Stimulated activated naive CD4-positive, alpha-beta T cell (primary cell): Measurements from ENCODE around the gene ERP27.

Experiments
- DNase-seq, 6 experiments: peaks; one replicate each; lab custom pipeline; 2025; lab: John Stamatoyannopoulos, UW

ERP27 gene

GRCh38 chr12:14937014-14937413, 1.3 kb downstream of the ERP27 start:
- no peak for DNase-seq

DNA sequence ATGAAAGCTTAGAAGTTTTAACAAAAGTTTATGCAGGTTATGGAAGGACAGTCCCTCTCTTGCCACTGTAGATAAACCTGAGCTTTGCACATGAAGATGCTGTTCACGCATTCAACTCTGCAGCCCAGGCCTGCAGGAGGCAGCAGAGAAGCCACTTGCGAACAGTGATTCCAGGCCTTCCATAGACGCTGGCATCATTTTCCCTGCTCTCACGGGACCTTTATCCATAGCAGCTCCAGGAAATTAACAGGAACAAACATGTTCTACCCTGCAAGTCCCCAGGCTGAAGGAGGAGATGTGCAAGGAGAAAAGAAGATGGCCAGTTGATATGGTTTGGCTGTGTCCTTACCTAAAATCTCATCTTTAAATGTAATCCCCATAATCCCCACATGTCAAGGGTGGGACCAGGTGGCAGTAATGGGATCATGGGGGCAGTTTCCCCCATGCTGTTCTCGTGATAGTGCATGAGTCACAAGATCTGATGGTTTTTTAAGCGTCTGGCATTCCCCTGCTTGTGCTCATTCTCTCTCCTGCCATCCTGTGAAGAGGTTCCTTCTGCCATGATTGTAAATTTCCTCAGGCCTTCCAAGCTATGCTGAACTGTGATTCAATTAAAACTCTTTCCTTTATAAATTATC, 2.0 kb downstream of the ERP27 start:
- DNase-seq, result no peak

DNA sequence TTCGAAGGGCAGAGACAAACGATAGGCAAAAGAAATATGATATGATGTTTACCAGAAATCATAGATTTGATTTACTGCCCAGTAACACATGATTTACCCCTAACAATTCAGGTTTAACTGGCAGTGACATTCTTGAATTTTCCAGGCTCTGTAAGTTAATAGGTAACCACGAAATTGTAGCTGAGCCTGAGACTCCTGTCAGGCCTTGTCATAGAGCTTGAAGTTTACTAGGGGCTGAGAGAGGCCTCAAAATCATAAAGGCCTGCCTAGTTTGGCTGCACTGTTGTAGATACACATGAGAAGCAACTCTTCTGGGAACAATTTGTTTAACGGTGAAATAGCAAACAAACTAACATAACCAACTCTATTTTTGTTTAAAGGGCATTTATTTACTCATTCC, 3.3 kb downstream of the ERP27 start:
- no peak for DNase-seq

DNA sequence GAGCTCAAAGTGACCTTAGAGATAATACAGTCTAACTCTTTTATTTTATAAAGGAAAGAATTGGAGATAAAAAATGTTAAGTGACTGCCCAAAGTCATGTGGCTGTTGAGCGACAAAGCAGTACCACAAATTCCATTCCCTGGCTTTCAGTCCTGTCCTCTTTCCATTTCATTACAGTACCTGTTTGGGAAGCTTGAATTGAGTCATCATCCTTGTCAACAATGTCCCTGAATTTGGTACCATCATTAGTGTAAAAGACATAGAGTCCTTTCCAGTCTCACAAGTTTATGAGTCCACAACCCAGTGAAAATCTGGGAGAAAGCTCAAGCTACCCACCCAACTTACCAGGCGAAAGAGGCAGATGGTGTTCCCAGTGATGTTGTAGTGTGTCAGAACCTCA, 3.8 kb downstream of the ERP27 start:
- no peak for DNase-seq

GRCh38 chr12:14931791-14932560, 6.4 kb downstream of the ERP27 start:
- DNase-seq, result no peak

DNA sequence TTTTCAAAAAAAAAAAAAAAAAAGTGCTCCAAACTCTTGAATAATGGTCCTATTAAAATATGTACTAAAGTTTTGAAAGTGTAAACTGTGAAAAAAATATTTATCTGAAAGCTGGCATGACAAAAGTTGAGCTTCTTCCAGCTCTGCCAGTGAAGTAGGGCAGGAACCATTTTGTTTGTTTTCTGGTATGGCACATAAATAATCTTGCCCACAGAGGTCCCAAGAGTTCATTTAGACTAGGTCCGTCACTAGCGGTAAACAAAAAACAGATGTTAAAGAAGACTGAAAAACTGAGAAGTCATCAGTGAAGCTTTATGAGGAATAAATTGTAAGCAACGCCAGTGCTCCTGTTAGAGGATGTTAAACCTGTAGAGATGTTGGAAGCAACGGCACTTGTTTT, 7.0 kb downstream of the ERP27 start:
- no peak for DNase-seq

GRCh38 chr12:14930299-14930698, 8.0 kb downstream of the ERP27 start:
- DNase-seq, result no peak

GRCh38 chr12:14928931-14929330, 9.4 kb downstream of the ERP27 start:
- no peak for DNase-seq

- no peak for DNase-seq
Measured at GRCh38 chr12:14927267-14927666, 11.1 kb downstream of the ERP27 start.

DNA sequence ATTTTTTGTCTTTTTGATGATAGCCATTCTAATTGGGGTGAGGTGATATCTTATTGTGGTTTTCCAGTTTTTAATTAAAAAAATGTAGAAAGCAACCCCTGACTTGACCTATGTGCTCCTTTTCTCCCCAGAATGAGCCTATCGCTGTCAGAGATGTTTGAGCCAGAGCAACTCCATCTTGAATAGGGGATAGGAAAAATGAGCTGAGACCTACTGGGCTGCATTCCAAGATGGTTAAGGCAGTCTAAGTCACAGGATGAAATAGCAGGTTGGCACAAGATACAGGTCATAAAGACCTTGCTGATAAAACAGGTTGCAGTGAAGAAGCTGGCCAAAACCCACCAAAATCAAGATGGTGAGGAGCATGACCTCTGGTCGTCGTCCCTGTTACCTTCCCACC, 13.8 kb downstream of the ERP27 start:
- DNase-seq, result no peak

DNA sequence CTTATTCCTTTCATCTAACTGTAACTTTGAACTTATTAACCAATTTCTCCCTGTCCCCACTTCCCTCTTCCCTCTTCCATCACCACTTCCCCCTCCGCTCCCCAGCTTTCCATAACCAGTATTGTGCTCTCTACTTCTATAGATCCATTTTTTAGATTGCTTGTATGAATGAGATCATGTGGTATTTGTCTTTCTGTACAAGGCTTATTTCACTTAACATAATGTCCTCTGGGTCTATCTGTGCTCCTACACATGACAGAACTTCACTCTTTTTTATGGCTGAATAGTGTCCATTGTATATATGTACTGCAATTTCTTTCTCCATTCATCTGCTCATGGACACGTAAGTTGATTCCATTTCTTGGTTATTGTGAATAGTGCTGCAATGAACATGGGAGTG, 14.4 kb downstream of the ERP27 start:
- DNase-seq, result no peak

- no peak for DNase-seq
Measured at GRCh38 chr12:14921218-14921617, 17.1 kb downstream of the ERP27 start.

GRCh38 chr12:14920475-14921126, 17.7 kb downstream of the ERP27 start:
- peak in 1 of 6 experiments; percentile 7 for DNase-seq

GRCh38 chr12:14919455-14919854, 18.9 kb downstream of the ERP27 start:
- no peak for DNase-seq

- DNase-seq, result no peak
Measured at GRCh38 chr12:14915736-14916135, 22.6 kb downstream of the ERP27 start.

GRCh38 chr12:14913381-14913781, 25.0 kb downstream of the ERP27 start:
- DNase-seq, result no peak

DNA sequence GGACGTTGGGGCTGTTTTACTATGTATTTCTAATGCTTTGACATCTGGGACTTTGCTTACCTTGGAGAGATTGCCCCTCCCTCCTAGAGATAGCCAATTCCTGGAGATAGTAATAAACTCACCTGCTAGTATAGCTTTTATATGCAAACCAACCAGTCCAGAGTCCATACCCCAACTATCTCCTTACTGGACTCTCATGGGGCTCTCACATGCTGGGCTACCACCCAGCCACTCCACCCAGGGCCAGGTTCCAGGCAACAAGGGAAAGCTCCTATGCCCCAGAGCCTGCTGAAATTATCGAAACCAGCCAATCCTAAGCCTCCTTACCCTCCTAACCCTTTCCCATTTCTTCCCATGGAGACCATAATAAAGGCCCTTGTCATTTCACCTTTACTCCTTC, 27.2 kb downstream of the ERP27 start:
- no peak for DNase-seq

GRCh38 chr12:14910090-14910915, 28.0 kb downstream of the ERP27 start:
- no peak for DNase-seq

DNA sequence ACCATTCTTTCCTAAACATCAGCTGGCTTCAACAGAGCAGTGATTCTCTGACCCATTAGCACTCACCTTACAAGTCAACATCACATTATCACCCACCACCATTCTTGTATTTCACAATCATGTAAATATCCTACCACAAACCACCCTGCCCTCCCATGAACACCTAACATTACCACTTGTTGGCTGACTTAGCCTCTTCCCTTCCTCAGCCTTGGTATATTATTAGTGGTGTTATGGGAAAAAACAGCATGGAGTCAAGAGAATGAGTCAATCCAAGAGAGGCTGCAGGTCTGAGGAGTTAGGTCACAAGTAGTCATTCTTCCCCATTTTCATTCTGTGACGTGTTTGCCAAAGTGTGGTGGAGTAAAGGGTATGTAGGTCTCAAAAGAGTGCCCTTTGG, 30.4 kb downstream of the ERP27 start:
- DNase-seq, result no peak

DNA sequence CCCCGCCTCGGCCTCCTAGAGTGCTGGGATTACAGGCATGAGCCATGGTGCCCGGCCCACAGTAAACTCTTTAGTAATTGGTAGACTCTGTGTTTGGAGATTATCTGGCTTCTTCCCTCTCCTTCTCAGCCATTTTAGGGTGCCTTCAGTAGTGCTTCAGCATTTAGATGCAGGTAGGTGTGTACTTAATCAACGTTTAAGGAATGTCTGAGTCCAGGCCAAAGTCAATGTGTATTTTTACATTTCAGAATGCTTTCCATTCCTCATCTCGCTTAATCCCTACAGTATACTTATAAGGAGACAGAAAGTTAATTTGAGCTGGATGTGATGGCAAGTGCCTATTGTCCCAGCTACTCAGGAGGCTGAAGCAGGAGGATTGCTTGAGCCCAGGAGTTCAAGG, 32.2 kb downstream of the ERP27 start:
- DNase-seq, result no peak

- no peak for DNase-seq
Measured at GRCh38 chr12:14905269-14906004, 32.9 kb downstream of the ERP27 start.

GRCh38 chr12:14904854-14905253, 33.5 kb downstream of the ERP27 start:
- DNase-seq, result no peak
